Esophagus squamous epithelium (tissue), 5 donors: ENCODE results near the gene SYNE3. TPM values are rescaled to one million over a fixed set of nuclear protein-coding genes. Genes with fewer than 3 reads are reported as not detected.
A peak's percentile ranks its signal among the peaks of the same experiment; 100 is the strongest.

Experiments
- DNase-seq: peaks from one replicate; lab custom pipeline; 2025; lab: John Stamatoyannopoulos, UW
- H3K27ac ChIP-seq, 4 donors: fragments of 200-600 bp; sonication (generic); one replicate each; pipeline ENCODE4 v1.5.1; 2016 to 2019; ENCODE audit warnings: mild to moderate bottlenecking in 1 of 4
- H3K27me3 ChIP-seq, 4 donors: fragments of 200-600 bp; sonication (generic); 1 replicate in 3 of 4; 2 replicates in 1 of 4; pipeline versions ENCODE4 v1.5.1 to v1.6.0; 2017 to 2021; ENCODE audit warnings: antibody characterized with exemption in 1 of 4
- H3K36me3 ChIP-seq, 3 donors: fragments of 200-600 bp; sonication (generic); one replicate each; pipeline ENCODE4 v1.5.1; 2016 to 2019
- H3K4me1 ChIP-seq, 3 donors: fragments of 200-600 bp; sonication (generic); one replicate each; pipeline ENCODE4 v1.5.1; 2017 to 2019
- H3K4me3 ChIP-seq, 4 donors: fragments of 200-600 bp; sonication (generic); 1 replicate in 3 of 4; 2 replicates in 1 of 4; pipeline ENCODE4 v1.5.1; 2016 to 2019; ENCODE audit warnings: mild to moderate bottlenecking in 2 of 4, moderate library complexity in 1 of 4
- H3K9me3 ChIP-seq, 3 donors: fragments of 200-600 bp; sonication (generic); one replicate each; pipeline ENCODE4 v1.5.1; 2016 to 2019
- POLR2A ChIP-seq, 4 donors: fragments of 450-650 bp; IDR thresholded peaks; one replicate each; pipeline ENCODE4 v1.6.1; 2017; ENCODE audit warnings: antibody characterized with exemption in 4 of 4, mild to moderate bottlenecking in 4 of 4, moderate library complexity in 3 of 4
- WGBS, 2 donors: methylation state at CpG; one replicate each; pipeline ENCODE4 v1.1.5; 2018; 5-methylcytosine and 5-hydroxymethylcytosine counted together
- intact Hi-C: fragments of 100-400 bp; cut with DNase I; formaldehyde crosslinking; loops from one replicate; pipeline ENCODE4 v1.15.0; 2022
- total RNA-seq, 4 donors: library from RNA; depleted of rRNA; stranded (reverse); fragments of >200 nt; gene quantifications; one replicate each; pipeline ENCODE4 v1.1.0, GENCODE V29; 2016
- TF ChIP-seq, protein P1 (sequence below), 6 experiments: fragments of 450-650 bp in 4 of 6; fragments of 200-600 bp in 2 of 6; sonication (generic) in 2 of 6; IDR thresholded peaks; one replicate each; pipeline ENCODE4 v1.5.1; 2016 to 2019; ENCODE audit warnings: antibody characterized with exemption in 6 of 6, mild to moderate bottlenecking in 4 of 6, moderate library complexity in 4 of 6
- donor health status: DM: yes; HTN: yes; CAD: no.

Gene SYNE3
- total RNA-seq, 4 donors from 2014 or later, result 1.5 to 11.6 (median 5.5) TPM

DNA sequence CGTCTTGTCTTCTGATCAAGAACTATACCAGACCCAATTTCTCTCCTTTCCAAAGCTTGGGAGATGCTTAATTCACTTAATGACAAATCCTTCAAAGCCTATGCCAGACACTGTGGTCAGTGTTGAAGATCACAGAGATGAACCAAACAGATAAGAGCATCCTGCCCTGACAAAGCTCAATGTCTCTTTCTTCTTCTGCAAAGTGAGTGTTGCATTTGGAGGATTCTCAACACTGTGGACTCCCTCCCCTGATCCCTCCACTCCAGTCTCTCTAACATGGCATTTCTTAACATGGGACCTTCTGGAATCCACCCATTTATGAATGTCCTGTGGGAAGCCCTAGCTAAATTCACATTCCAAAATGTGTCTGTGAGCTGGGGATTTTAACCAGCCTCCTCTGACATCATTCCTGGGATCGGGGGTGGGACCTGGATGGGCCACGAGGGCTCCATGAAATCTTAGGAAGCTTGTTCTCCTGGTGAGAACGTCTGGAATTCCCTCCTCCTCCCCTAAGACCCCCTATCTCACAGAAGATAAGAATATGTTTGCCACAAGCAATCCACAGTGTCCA, 20.3 kb downstream of the SYNE3 start:
- TF ChIP-seq, protein P1, sequence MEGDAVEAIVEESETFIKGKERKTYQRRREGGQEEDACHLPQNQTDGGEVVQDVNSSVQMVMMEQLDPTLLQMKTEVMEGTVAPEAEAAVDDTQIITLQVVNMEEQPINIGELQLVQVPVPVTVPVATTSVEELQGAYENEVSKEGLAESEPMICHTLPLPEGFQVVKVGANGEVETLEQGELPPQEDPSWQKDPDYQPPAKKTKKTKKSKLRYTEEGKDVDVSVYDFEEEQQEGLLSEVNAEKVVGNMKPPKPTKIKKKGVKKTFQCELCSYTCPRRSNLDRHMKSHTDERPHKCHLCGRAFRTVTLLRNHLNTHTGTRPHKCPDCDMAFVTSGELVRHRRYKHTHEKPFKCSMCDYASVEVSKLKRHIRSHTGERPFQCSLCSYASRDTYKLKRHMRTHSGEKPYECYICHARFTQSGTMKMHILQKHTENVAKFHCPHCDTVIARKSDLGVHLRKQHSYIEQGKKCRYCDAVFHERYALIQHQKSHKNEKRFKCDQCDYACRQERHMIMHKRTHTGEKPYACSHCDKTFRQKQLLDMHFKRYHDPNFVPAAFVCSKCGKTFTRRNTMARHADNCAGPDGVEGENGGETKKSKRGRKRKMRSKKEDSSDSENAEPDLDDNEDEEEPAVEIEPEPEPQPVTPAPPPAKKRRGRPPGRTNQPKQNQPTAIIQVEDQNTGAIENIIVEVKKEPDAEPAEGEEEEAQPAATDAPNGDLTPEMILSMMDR (IDR thresholded peaks at IDR 0.05), result no peak
- H3K9me3 ChIP-seq, result no peaks in the 10 kb centered on the region
- no peak for DNase-seq
- H3K27me3 ChIP-seq, result peaks cover 0 to 6% (median 0%) of the 10 kb centered on the region in 4 donors
- H3K4me3 ChIP-seq, result no peak overlapping the region
- H3K36me3 ChIP-seq, result no peaks in the 10 kb centered on the region
- 35 to 36% methylated on average over 3 to 4 of the region's 4 CpGs for WGBS, 2 donors
- intact Hi-C loops, result no loop called here
- peaks cover 15 to 76% (median 44%) of the 10 kb centered on the region in 3 donors for H3K4me1 ChIP-seq
- peak overlapping the region in 3 of 4 donors; percentile 11 to 83 (median 56) for H3K27ac ChIP-seq

DNA sequence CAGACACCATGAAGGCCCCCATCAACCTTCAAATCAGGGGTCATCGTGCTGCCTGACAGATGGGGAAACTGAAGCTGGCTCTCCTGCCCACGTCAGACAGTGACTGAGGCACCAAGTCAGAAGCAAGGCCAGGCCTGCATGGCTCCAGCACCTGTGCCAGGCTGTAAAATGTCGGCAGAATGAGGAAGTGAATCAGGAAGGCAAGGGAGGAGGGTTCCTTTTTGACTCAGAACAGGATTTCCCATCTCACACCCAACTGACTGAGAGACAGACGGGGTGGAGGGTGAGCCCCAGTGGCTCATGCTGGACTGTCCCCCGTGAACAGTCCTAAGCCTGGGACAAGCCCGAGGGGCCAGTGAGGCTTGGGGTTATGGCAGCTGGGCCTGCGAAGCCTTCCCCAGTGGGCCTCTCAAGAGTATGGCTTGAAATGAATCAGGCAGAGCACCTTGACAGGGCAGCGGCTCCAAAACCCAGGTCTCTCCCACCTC, 20.9 kb downstream of the SYNE3 start:
- peaks cover 0 to 6% (median 0%) of the 10 kb centered on the region in 4 donors for H3K27me3 ChIP-seq
- TF ChIP-seq POLR2A (IDR thresholded peaks at IDR 0.05), result no peak
- TF ChIP-seq, protein P1 (IDR thresholded peaks at IDR 0.05), result no peak
- intact Hi-C loops, result no loop called here
- no peaks in the 10 kb centered on the region for H3K36me3 ChIP-seq
- H3K4me1 ChIP-seq, result peaks cover 15 to 76% (median 50%) of the 10 kb centered on the region in 3 donors
- DNase-seq, result no peak
- peak overlapping the region in 1 of 4 donors; percentile 5 for H3K4me3 ChIP-seq
- peak overlapping the region in 3 of 4 donors; percentile 19 to 83 (median 56) for H3K27ac ChIP-seq
- no peaks in the 10 kb centered on the region for H3K9me3 ChIP-seq
- 55 to 100% methylated on average over 1 to 6 of the region's 8 CpGs for whole genome bisulfite sequencing, 2 donors

DNA sequence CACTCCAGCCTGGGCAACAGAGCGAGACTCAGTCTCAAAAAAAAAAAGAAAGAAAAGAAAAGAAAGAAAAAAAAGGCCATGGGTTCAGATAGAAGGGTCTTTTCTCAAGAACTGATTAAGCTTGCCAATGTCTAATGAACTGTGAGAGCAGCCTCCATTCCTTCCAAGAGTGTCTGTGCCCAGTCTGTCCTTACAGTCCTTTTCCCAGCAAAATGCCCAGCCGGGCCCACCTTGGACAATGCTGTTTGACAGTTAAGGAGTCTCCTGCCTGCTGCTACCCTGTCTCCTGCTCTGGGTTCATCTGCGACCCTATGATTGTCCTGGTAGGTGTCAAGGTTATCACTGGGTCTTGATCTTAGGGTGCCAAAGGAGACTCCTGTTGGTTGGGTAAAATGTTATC, 21.4 kb downstream of the SYNE3 start:
- Histone ChIP-seq H3K4me3 (no peak overlapping the region), H3K27ac (peak overlapping the region in 3 of 4 donors; percentile 19 to 83 (median 56)), H3K36me3 (no peaks in the 10 kb centered on the region), H3K9me3 (no peaks in the 10 kb centered on the region), H3K4me1 (peaks cover 15 to 76% (median 53%) of the 10 kb centered on the region in 3 donors), H3K27me3 (peaks cover 0 to 6% (median 0%) of the 10 kb centered on the region in 4 donors)
- intact Hi-C loops, result no loop called here
- 85 to 91% methylated on average over 2 to 3 of the region's 3 CpGs for WGBS, 2 donors
- no peak for TF ChIP-seq POLR2A (IDR thresholded peaks at IDR 0.05)
- TF ChIP-seq, protein P1 (IDR thresholded peaks at IDR 0.05), result no peak
- no peak for DNase-seq

DNA sequence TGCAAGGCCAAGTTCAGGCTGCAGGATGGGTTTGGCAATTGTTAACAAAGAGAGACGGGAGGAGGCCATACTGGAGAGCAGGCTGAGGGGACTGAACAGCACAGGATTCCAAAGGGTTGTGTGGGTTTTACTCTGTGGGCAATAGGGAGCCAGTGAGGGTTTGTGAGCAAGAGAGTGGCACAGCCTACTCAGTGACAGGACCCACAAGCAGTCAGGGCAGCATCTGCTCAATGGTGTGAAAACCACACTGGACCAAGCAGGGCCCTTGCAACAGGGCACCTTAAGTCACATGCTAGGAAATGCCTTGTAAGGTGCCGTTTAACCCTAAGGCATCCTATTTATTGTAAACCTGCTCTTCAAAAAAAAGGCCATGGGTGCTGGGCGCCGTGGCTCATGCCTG, 22.0 kb downstream of the SYNE3 start:
- Histone ChIP-seq H3K36me3 (no peaks in the 10 kb centered on the region), H3K9me3 (no peaks in the 10 kb centered on the region), H3K27ac (no peak overlapping the region), H3K4me3 (no peak overlapping the region), H3K4me1 (peaks cover 15 to 76% (median 58%) of the 10 kb centered on the region in 3 donors), H3K27me3 (peaks cover 0 to 6% (median 0%) of the 10 kb centered on the region in 4 donors)
- no peak for DNase-seq
- TF ChIP-seq, protein P1 (IDR thresholded peaks at IDR 0.05), result no peak
- no peak for TF ChIP-seq POLR2A (IDR thresholded peaks at IDR 0.05)
- 81 to 98% methylated on average over 3 to 4 of the region's 4 CpGs for WGBS, 2 donors
- intact Hi-C loops, result no loop called here

DNA sequence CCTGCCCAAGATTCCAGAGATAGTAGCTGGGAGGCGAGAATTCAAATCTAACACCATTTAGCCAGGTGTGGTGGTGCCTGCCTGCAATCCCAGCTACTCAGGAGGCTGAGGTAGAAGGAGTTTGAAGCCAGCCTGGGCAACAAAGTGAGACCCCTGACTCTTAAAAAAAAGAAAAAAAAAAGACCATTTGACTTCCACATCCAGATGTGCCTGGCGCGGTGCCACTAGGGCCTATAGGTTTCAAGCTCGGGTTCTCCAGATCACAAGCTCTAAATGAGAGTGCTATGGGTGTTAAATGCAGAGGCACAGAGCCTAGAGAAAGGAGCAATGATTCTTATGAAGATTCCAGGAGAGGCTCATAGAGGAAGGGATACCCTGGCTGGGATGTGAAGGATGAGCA, 22.5 kb downstream of the SYNE3 start:
- 88 to 93% methylated on average over 4 of the region's 4 CpGs for WGBS, 2 donors
- H3K4me1 ChIP-seq, result peaks cover 15 to 76% (median 59%) of the 10 kb centered on the region in 3 donors
- no peak overlapping the region for H3K4me3 ChIP-seq
- no peak overlapping the region for H3K27ac ChIP-seq
- intact Hi-C loops, result no loop called here
- no peaks in the 10 kb centered on the region for H3K36me3 ChIP-seq
- no peaks in the 10 kb centered on the region for H3K9me3 ChIP-seq
- H3K27me3 ChIP-seq, result peaks cover 0 to 6% (median 0%) of the 10 kb centered on the region in 4 donors
- DNase-seq, result no peak
- TF ChIP-seq, protein P1 (IDR thresholded peaks at IDR 0.05), result no peak
- no peak for TF ChIP-seq POLR2A (IDR thresholded peaks at IDR 0.05)
